ENCODE data around the gene OCA2.

Gene OCA2

GRCh38 chr15:27885201-27885600, 213.9 kb downstream of the OCA2 start:
- FAIRE-seq: no peak
- DNase-seq (ENCODE audit: low spot score): no peak

DNA sequence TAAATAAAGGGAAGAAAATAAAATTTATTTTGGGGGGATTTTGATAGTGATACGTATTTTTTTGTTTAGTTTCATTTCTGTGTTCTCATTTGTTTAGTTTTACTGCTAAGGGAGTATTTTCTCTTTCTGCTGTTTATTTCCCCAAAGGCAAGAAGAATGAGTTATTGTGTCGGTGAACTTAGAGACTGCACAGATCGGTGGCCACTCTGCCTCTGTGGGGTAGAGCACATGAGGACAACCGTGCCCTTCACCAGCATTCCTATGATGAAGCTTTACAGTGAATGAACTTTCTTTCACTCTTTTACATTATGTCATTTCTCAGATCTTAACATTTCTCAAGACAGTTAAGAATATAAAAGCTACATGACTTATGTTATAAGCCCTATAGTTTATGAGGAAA, 214.4 kb downstream of the OCA2 start:
- FAIRE-seq (no peak), DNase-seq (ENCODE audit: low spot score) (no peak)

GRCh38 chr15:27878841-27879240, 220.3 kb downstream of the OCA2 start:
- FAIRE-seq (no peak), DNase-seq (ENCODE audit: low spot score) (no peak)

DNA sequence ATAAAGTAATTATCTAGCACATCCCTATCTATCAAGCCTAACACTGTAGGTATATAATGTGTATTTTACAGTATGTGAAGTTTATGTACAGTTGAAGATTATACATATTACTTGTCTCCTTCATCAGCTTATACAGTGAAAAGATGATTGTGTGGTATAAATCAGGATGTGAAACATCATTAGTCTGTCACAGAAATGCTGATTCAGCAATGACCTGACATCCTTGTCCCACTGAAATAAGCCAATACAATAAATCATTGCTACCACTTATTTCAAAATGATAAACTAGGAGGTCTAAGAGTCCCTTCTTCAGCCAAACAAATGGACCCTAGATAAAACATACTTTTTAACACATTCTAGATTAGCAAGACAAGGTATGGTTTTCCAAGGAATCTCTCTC, 225.3 kb downstream of the OCA2 start:
- DNase-seq (ENCODE audit: low spot score) (no peak), FAIRE-seq (no peak)

- FAIRE-seq (no peak), DNase-seq (ENCODE audit: low spot score) (no peak)
Observed at GRCh38 chr15:27873039-27873438, 226.1 kb downstream of the OCA2 start.

- no peak for FAIRE-seq
- DNase-seq (ENCODE audit: low spot score): no peak
Observed at GRCh38 chr15:27872355-27872754, 226.8 kb downstream of the OCA2 start.

- FAIRE-seq: no peak
- no peak for DNase-seq (ENCODE audit: low spot score)
Observed at GRCh38 chr15:27871902-27872260, 227.2 kb downstream of the OCA2 start.

GRCh38 chr15:27871078-27871901, 227.8 kb downstream of the OCA2 start:
- DNase-seq (ENCODE audit: low spot score): no peak
- FAIRE-seq: no peak

DNA sequence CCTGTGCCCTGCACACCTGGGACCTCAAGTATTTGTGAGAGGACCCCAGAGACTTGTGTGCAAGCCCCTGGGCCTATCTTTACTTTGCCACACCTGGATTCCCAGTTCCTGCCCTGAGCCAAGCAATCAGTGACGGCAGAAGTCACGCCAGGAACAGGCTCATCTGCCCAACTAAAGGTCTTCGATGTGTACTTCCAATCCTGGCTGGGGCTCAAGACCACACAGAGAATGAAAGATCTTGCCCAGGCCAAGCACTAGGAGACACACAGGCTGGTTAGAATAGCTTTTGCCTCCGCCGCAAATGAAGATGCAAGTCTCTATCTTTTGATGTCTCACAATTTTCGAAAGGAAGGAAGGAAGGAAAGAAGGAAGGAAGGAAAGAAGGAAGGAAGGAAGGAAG, 228.8 kb downstream of the OCA2 start:
- FAIRE-seq (no peak), DNase-seq (ENCODE audit: low spot score) (no peak)

GRCh38 chr15:27869697-27870281, 229.3 kb downstream of the OCA2 start:
- DNase-seq (ENCODE audit: low spot score): no peak
- no peak for FAIRE-seq

GRCh38 chr15:27868828-27869404, 230.2 kb downstream of the OCA2 start:
- no peak for DNase-seq (ENCODE audit: low spot score)
- FAIRE-seq: no peak

- DNase-seq (ENCODE audit: low spot score) (no peak), FAIRE-seq (no peak)
Observed at GRCh38 chr15:27867861-27868260, 231.3 kb downstream of the OCA2 start.

DNA sequence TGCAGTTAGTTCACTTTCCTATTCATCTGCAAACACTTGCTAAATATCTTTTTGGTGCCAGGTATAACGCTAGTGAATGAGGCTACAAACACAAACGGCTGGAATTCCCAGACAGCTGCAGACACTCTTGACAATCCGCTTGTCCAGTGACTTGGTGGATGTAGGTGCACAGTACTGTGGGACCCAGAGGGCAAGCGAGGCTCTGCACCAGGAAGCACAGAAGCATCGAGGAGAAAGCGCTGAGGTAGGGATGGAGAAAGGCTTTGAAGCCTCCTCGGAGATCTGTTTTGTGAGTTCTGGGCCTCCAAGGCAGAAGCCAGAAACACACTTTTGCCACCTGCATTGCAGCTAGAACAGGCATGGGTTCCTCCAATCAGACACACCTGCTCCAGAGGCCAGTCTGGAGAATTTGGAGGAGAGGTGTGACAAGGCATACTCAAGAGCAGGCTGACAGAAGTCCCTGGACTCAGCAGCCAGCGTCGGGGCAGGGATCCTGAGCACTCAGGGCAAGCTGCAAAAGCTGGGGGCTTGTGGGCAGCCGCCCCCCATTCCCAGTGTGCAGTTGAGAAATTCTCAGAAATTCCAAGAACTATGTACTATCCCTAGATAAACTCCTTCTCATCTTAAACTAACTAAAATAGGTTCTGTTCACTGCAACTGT, 232.5 kb downstream of the OCA2 start:
- FAIRE-seq (no peak), DNase-seq (ENCODE audit: low spot score) (no peak)

DNA sequence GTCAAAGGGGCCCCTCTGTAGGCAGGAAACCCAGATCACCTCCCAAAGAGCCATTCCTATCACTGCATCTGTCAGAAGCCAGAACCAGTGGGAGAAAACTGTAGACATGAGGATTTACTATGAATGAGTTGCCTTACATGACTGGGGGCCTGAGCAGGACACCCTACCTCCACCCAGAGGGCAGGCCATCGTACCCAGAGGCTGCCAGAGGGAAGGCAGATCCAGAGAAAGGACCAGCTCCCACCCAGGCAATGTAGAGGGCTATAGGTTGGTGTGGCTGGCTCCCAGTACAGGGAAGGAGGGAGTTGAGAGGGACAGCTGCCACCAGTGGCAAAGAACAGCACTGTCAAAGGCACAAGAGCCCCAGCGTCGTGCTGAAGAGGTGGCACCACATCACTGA, 233.2 kb downstream of the OCA2 start:
- FAIRE-seq: no peak
- no peak for DNase-seq (ENCODE audit: low spot score)

DNA sequence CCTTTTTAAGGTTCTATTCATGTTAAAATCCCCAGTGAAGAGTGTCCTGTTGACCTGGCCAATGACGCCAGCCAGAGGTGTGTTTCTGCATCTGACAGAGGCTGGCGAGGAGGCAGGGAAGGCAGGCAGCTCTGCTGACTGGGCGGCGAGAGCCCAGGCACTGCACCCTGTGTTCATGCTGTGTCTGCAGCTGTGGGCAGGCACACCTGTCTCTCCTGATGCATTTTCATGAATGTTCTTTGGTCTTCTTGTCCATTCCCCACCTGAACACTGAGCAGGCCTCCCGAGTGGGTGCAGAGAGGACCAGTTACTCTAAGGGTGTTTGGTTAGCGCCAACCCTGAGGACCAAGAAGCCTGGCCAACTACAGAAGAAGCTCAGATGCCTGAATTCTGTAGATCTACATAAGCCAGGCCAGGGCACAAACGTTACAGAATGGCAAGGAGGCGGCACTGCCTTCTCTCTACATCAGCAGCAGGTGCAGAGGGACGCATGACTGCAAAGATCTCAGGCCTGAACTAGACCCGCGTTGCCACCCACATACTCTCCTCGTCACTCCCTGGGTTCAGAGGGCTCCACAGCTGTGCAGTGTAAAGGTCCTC, 233.7 kb downstream of the OCA2 start:
- no peak for DNase-seq (ENCODE audit: low spot score)
- FAIRE-seq: no peak

DNA sequence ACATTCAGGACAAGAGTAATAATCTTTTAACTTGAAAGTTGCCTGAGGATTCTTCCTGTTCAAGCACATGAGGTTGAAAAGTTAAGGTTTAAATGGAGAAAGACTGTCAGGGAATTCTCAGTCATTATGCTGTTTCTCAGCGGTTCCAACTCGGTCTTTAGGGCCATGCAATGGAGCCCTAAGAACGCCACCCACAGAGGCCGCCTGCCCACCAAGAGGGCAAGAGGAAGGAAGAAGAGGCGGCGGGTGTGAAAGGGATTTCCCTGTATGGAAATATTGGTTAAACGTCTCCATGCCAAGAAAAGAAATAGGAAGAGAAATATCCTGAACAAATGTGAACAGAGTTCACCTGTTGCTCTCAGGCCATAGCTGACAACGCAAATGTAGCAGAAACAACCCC, 234.4 kb downstream of the OCA2 start:
- no peak for DNase-seq (ENCODE audit: low spot score)
- no peak for FAIRE-seq

DNA sequence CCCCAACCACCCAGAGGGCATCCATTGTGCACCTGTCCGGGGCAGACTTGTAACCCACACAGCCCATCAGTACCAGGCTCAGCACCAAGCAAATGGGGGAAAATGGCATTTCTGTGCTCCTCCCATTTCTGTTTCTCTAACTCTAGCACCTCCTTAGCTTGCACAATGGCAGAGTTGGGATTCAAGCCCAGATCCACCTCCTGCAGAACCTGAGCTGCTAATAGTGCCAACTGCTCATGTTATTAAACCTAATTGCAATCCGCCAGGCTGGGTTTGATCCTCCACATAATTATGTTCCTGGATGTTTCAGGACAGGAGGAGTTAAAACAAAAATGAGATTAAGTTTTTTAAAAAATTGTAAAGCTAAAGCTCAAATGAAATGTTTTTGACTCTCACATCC, 235.0 kb downstream of the OCA2 start:
- no peak for FAIRE-seq
- no peak for DNase-seq (ENCODE audit: low spot score)

DNA sequence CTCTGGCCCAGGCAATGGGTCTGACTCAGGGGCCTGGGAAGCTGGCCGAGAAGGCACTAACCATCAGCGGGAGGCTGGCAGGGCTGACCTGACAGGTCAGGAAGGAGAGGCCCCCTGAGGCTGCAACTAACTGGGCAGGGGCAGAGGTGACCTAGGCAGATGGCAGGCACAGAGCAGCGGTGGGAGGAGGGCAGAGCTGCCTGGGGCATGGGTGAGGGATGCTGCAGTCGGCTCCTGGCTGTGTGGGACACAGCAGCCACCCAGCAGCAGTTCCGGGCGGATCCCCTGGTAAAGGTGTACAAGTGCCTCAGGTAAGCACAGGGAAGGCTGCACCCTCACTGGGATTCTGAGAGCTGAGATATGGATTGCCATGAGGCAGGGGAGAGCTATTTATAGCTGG, 236.1 kb downstream of the OCA2 start:
- no peak for FAIRE-seq
- no peak for DNase-seq (ENCODE audit: low spot score)

DNA sequence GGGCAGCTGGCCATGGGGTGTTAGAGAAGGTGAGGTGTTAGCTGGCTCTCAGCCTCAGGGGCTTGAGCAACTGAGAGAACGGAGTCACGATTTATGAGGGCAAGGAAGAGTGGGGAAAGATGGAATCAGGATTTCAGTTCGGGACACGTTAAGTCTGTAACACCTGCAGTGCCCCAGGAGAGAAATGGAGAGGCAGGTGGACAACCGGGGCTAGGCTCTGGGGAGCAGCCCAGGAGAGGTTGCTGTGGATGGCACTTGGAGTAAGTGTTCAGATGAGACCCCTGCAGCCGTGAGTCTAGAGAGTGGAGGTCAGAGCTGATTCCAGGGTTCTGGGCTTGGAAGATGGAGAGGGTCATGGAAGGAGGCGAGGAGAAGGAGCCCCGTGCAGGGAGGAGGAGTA, 237.9 kb downstream of the OCA2 start:
- FAIRE-seq (no peak), DNase-seq (ENCODE audit: low spot score) (no peak)

DNA sequence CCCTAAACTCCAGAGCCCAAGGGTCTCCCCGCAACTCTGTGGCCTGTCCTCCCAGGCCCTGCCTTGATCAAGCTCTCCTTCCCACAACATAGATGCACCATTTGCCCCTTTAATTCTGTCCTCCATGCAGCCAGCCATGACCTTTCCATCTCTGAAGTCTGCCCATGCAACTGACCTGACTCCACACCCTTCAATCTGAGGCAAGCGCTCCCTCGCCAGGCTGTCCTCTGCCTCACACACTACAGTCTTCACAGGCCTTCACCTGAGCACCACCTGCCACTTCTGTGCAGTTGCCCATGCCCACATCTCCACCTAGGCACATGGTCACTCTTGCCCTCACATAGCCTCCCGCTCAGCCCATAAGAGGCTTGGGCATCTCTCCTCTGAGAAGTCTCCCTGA, 244.0 kb downstream of the OCA2 start:
- FAIRE-seq: no peak
- no peak for DNase-seq (ENCODE audit: low spot score)

- DNase-seq (ENCODE audit: low spot score): no peak
- FAIRE-seq: no peak
Observed at GRCh38 chr15:27854601-27855000, 244.5 kb downstream of the OCA2 start.
